Liver (tissue), 9 donors: ENCODE results near the gene UBAP2. TPM values are rescaled to one million over a fixed set of nuclear protein-coding genes. Genes with fewer than 3 reads are reported as not detected.

ENCODE experiments used
- DNase-seq: peaks from one replicate; pipeline ENCODE4 v3.0.0-alpha.2; 2017; ENCODE audit warnings: low spot score
- H3K27ac ChIP-seq, 2 donors: one replicate each; pipeline ENCODE4 v1.7.0; 2013; ENCODE audit warnings: inconsistent platforms in 2 of 2, low read length in 2 of 2, control low read depth in 1 of 2, low read depth in 1 of 2, mild to moderate bottlenecking in 1 of 2
- H3K27me3 ChIP-seq, 4 donors: one replicate each; pipeline versions ENCODE4 v1.6.1 to v1.7.0; 2013; ENCODE audit warnings: low read length in 3 of 4, inconsistent platforms in 1 of 4, mild to moderate bottlenecking in 1 of 4, moderate library complexity in 1 of 4; ENCODE audit not compliant: control insufficient read depth in 4 of 4, insufficient read depth in 4 of 4
- H3K36me3 ChIP-seq, 4 donors: one replicate each; pipeline versions ENCODE4 v1.6.1 to v1.7.0; 2013; ENCODE audit warnings: low read length in 3 of 4, mild to moderate bottlenecking in 3 of 4, low read depth in 1 of 4, moderate library complexity in 1 of 4; ENCODE audit not compliant: control insufficient read depth in 4 of 4, insufficient read depth in 3 of 4
- H3K4me1 ChIP-seq, 4 donors: one replicate each; pipeline versions ENCODE4 v1.6.1 to v1.7.0; 2013; ENCODE audit warnings: low read length in 3 of 4, mild to moderate bottlenecking in 3 of 4, moderate library complexity in 1 of 4; ENCODE audit not compliant: control insufficient read depth in 4 of 4, insufficient read depth in 4 of 4
- H3K4me3 ChIP-seq, 3 donors: one replicate each; pipeline versions ENCODE4 v1.6.1 to v1.7.0; 2013; ENCODE audit warnings: low read length in 3 of 3, control low read depth in 1 of 3, low read depth in 1 of 3, mild to moderate bottlenecking in 1 of 3
- H3K9ac ChIP-seq, 2 donors: one replicate each; pipeline ENCODE4 v1.7.0; 2013; ENCODE audit warnings: low read length in 2 of 2, mild to moderate bottlenecking in 2 of 2, moderate library complexity in 2 of 2, control low read depth in 1 of 2, low read depth in 1 of 2
- H3K9me3 ChIP-seq, 4 donors: one replicate each; pipeline versions ENCODE4 v1.6.1 to v1.7.0; 2013; ENCODE audit warnings: low read length in 3 of 4; ENCODE audit not compliant: control insufficient read depth in 4 of 4
- EGR1 ChIP-seq, 2 donors: IDR thresholded peaks; 2 replicates each; pipeline ENCODE4 v1.6.1; 2016 to 2018; ENCODE audit warnings: antibody characterized with exemption in 2 of 2, low read depth in 2 of 2
- FOXA1 ChIP-seq: IDR thresholded peaks from 2 replicates; pipeline ENCODE4 v1.6.1; 2016; ENCODE audit warnings: antibody characterized with exemption
- FOXA2 ChIP-seq: IDR thresholded peaks from 2 replicates; pipeline ENCODE4 v1.6.1; 2016; ENCODE audit warnings: antibody characterized with exemption
- GABPA ChIP-seq, 2 donors: IDR thresholded peaks in 1 of 2; conservative IDR thresholded peaks in 1 of 2; 2 replicates each; pipeline ENCODE4 v1.6.1; 2016; ENCODE audit warnings: antibody characterized with exemption in 2 of 2, mild to moderate bottlenecking in 1 of 2, moderate library complexity in 1 of 2
- HNF4A ChIP-seq, 2 donors: conservative IDR thresholded peaks; 2 replicates each; pipeline ENCODE4 v1.6.1; 2016; ENCODE audit warnings: antibody characterized with exemption in 2 of 2, mild to moderate bottlenecking in 2 of 2
- HNF4G ChIP-seq: IDR thresholded peaks from 2 replicates; pipeline ENCODE4 v1.6.1; 2016; ENCODE audit warnings: antibody characterized with exemption
- JUND ChIP-seq, 2 donors: IDR thresholded peaks; 2 replicates each; pipeline ENCODE4 v1.6.1; 2016; ENCODE audit warnings: antibody characterized with exemption in 2 of 2
- NR2F2 ChIP-seq: IDR thresholded peaks from 2 replicates; pipeline ENCODE4 v1.6.1; 2016; ENCODE audit warnings: antibody characterized with exemption
- RAD21 ChIP-seq, 2 donors: IDR thresholded peaks; 2 replicates each; pipeline ENCODE4 v1.6.1; 2016; ENCODE audit warnings: antibody characterized with exemption in 2 of 2, mild to moderate bottlenecking in 2 of 2
- RXRA ChIP-seq, 2 donors: IDR thresholded peaks; 2 replicates each; pipeline ENCODE4 v1.6.1; 2017 to 2018; ENCODE audit warnings: antibody characterized with exemption in 2 of 2, mild to moderate bottlenecking in 1 of 2
- SP1 ChIP-seq: IDR thresholded peaks from 2 replicates; pipeline ENCODE4 v1.6.1; 2018; ENCODE audit warnings: antibody characterized with exemption, mild to moderate bottlenecking
- TAF1 ChIP-seq: conservative IDR thresholded peaks from 2 replicates; pipeline ENCODE4 v1.6.1; 2016; ENCODE audit warnings: antibody characterized with exemption, mild to moderate bottlenecking
- WGBS: extraction: QIAGEN DNeasy Blood & Tissue Kit; methylation state at CpG from one replicate; pipeline ENCODE4 v1.1.7; 2013; 5-methylcytosine and 5-hydroxymethylcytosine counted together
- polyA plus RNA-seq, 2 donors: library from polyadenylated mRNA; stranded (reverse) in 1 of 2; unstranded in 1 of 2; fragments of 200-250 nt in 1 of 2; fragments of >200 nt in 1 of 2; fragmentation: Nextera tagmentation in 1 of 2; extraction: Ambion mirVana in 1 of 2; gene quantifications; one replicate each; pipeline versions ENCODE4 v1.2.1 to v1.2.3, GENCODE V29; 2013 to 2015
- total RNA-seq, 2 donors: library from RNA; depleted of rRNA; stranded (reverse); fragments of >200 nt; gene quantifications; one replicate each; pipeline ENCODE4 v1.2.3, GENCODE V29; 2014
- TF ChIP-seq, protein P1 (sequence below): IDR thresholded peaks from 2 replicates; pipeline ENCODE4 v1.6.1; 2016; ENCODE audit warnings: antibody characterized with exemption
- TF ChIP-seq, protein P2 (sequence below): IDR thresholded peaks from 2 replicates; pipeline ENCODE4 v1.6.1; 2016; ENCODE audit warnings: antibody characterized with exemption
- TF ChIP-seq, protein P3 (sequence below): fragments of 150-350 bp; IDR thresholded peaks from 2 replicates; pipeline ENCODE4 v1.5.1; 2017; ENCODE audit warnings: improper control_type of control experiment, low read depth, low read length; ENCODE audit not compliant: missing input control
- TF ChIP-seq, protein P4 (sequence below): IDR thresholded peaks from 2 replicates; pipeline ENCODE4 v1.6.1; 2016; ENCODE audit warnings: antibody characterized with exemption
- donor health status: healthy.
- donor health status: healthy.
- donor health status: healthy.
- donor health status: healthy.
- donor health status: healthy.

The UBAP2 gene
- total and polyA plus RNA-seq, 4 donors = 5.4 to 12.6 (median 8.3) TPM

DNA sequence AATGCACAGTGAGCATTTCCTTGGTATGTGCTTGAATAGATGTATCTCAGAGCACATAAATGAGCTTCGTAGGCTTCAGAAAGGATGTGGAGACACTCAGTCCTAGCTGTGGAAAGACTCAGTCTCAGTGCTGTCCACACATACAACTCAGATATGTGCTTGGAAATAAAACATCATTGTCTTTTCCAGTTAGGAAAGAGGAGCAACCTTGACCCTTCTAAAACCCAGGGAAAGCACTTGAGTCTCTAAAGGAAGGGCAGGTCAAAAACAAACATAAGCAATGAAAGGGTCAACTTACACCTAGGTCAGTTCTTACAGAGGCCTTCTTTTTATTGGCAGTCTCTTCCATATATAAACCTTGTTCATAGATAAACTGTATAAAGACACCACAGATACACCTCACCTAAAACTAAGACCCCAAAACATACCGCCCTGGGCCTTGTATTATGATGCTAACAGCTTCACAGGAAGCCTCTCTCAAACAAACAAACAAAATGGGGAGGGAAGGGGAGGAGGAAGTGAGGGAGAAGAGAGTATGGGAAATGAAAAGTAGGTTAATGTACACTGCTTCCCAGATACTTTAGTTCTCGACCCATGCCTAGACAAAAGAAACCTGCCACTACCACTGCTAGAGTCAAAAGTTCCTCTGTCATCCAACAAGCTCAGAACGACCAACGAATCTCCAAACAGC is 114.4 kb downstream of the UBAP2 start:
- 92% methylated on average over 5 of the region's 5 CpGs for WGBS
- Histone ChIP-seq H3K36me3 (peaks cover 10 to 36% (median 20%) of the 10 kb centered on the region in 4 donors), H3K4me3 (no peak overlapping the region), H3K9ac (no peak overlapping the region), H3K27ac (no peak overlapping the region), H3K9me3 (no peaks in the 10 kb centered on the region), H3K27me3 (no peaks in the 10 kb centered on the region), H3K4me1 (no peaks in the 10 kb centered on the region)
- no peak for DNase-seq
- TF ChIP-seq RXRA (IDR thresholded peaks at IDR 0.05) (no peak), HNF4G (no peak), JUND (IDR thresholded peaks at IDR 0.05) (no peak), EGR1 (IDR thresholded peaks at IDR 0.05; ENCODE audit: low read depth in 2 of 2) (no peak)
- TF ChIP-seq, protein P1, sequence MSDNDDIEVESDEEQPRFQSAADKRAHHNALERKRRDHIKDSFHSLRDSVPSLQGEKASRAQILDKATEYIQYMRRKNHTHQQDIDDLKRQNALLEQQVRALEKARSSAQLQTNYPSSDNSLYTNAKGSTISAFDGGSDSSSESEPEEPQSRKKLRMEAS = no peak

DNA sequence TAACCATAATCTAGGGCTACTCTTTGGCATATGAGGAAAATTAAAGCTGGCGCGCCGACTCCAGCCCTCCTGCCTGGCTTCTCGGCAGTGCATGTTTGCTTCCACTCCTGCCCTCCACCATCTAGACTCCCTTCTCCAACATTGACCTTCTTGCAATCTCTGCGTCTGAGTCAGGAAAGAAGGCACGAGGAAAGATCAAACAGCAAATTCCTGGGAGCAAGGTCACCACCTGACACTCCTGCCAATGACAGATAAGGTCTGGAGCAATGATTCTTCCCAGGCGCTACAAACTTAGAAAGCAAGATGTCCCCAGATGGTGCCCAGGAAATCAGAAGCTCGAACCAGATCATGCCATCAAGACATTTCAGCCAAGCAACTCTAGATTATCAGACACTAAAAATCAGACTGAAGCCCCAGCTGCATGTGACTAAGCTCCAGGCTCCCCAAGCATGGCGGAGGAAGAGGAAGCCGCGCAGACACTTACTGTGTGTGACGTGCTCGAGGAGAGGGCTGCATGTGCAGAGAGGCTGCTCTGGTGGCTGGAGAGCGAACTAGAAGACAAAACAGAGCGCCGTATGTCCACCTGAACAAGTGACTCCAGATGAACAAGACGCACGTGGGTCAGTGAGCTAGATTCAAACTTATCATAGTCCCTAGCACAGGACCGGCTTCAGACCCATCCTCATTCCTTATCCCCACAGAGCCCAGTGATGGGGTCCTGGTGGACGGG is 116.4 kb downstream of the UBAP2 start:
- Histone ChIP-seq H3K9ac (no peak overlapping the region), H3K36me3 (peaks cover 12 to 53% (median 27%) of the 10 kb centered on the region in 4 donors), H3K27ac (no peak overlapping the region), H3K9me3 (no peaks in the 10 kb centered on the region), H3K27me3 (no peaks in the 10 kb centered on the region), H3K4me1 (no peaks in the 10 kb centered on the region), H3K4me3 (no peak overlapping the region)
- 84% methylated on average over 20 of the region's 20 CpGs for WGBS
- no peak for TF ChIP-seq HNF4A (conservative IDR thresholded peaks at IDR 0.05)
- no peak for TF ChIP-seq HNF4G
- TF ChIP-seq, protein P2, sequence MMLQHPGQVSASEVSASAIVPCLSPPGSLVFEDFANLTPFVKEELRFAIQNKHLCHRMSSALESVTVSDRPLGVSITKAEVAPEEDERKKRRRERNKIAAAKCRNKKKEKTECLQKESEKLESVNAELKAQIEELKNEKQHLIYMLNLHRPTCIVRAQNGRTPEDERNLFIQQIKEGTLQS = no peak
- TF ChIP-seq, protein P3, sequence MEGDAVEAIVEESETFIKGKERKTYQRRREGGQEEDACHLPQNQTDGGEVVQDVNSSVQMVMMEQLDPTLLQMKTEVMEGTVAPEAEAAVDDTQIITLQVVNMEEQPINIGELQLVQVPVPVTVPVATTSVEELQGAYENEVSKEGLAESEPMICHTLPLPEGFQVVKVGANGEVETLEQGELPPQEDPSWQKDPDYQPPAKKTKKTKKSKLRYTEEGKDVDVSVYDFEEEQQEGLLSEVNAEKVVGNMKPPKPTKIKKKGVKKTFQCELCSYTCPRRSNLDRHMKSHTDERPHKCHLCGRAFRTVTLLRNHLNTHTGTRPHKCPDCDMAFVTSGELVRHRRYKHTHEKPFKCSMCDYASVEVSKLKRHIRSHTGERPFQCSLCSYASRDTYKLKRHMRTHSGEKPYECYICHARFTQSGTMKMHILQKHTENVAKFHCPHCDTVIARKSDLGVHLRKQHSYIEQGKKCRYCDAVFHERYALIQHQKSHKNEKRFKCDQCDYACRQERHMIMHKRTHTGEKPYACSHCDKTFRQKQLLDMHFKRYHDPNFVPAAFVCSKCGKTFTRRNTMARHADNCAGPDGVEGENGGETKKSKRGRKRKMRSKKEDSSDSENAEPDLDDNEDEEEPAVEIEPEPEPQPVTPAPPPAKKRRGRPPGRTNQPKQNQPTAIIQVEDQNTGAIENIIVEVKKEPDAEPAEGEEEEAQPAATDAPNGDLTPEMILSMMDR = no peak
- no peak for TF ChIP-seq SP1
- no peak for TF ChIP-seq RAD21 (IDR thresholded peaks at IDR 0.05)
- TF ChIP-seq TAF1 = no peak
- no peak for TF ChIP-seq FOXA2
- no peak for TF ChIP-seq JUND (IDR thresholded peaks at IDR 0.05)
- TF ChIP-seq EGR1 (IDR thresholded peaks at IDR 0.05; ENCODE audit: low read depth in 2 of 2) = no peak
- TF ChIP-seq RXRA (IDR thresholded peaks at IDR 0.05) = no peak
- TF ChIP-seq, protein P4, sequence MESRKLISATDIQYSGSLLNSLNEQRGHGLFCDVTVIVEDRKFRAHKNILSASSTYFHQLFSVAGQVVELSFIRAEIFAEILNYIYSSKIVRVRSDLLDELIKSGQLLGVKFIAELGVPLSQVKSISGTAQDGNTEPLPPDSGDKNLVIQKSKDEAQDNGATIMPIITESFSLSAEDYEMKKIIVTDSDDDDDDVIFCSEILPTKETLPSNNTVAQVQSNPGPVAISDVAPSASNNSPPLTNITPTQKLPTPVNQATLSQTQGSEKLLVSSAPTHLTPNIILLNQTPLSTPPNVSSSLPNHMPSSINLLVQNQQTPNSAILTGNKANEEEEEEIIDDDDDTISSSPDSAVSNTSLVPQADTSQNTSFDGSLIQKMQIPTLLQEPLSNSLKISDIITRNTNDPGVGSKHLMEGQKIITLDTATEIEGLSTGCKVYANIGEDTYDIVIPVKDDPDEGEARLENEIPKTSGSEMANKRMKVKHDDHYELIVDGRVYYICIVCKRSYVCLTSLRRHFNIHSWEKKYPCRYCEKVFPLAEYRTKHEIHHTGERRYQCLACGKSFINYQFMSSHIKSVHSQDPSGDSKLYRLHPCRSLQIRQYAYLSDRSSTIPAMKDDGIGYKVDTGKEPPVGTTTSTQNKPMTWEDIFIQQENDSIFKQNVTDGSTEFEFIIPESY = no peak
- no peak for TF ChIP-seq NR2F2
- TF ChIP-seq GABPA (IDR thresholded peaks at IDR 0.05 in 1 of 2, conservative IDR thresholded peaks at IDR 0.05 in 1 of 2) = no peak
- TF ChIP-seq FOXA1 = no peak
- no peak for DNase-seq
